MM.1S (cell line): ENCODE results near the gene NELL1.

Experiments
- DNase-seq: peaks from one replicate; pipeline ENCODE4 v3.0.0-alpha.2; 2015
- H2AFZ ChIP-seq: fragments of 300-600 bp; sonication (generic); 2 replicates; pipeline ENCODE4 v1.6.0; 2016; ENCODE audit warnings: antibody characterized with exemption, low read length
- H3F3A ChIP-seq: fragments of 300-600 bp; sonication (generic); 2 replicates; pipeline ENCODE4 v1.6.1; 2016; ENCODE audit warnings: mild to moderate bottlenecking, antibody characterized with exemption, low read length, moderate library complexity, mixed read lengths; ENCODE audit not compliant: insufficient read depth
- H3K27ac ChIP-seq: fragments of 300-600 bp; sonication (generic); 2 replicates; pipeline ENCODE4 v1.5.1; 2016; ENCODE audit warnings: mild to moderate bottlenecking, low read length
- H3K27me3 ChIP-seq: fragments of 300-600 bp; sonication (generic); replicated peaks from 2 replicates; pipeline ENCODE4 v1.6.0; 2016; ENCODE audit warnings: low read length; ENCODE audit not compliant: insufficient read depth
- H3K36me3 ChIP-seq: fragments of 300-600 bp; sonication (generic); replicated peaks from 2 replicates; pipeline ENCODE4 v1.6.1; 2016; ENCODE audit warnings: mild to moderate bottlenecking, low read length, mixed read lengths; ENCODE audit not compliant: insufficient read depth
- H3K4me1 ChIP-seq: fragments of 300-600 bp; sonication (generic); 2 replicates; pipeline ENCODE4 v1.6.1; 2016; ENCODE audit warnings: low read length, mixed read lengths
- H3K4me2 ChIP-seq: fragments of 300-600 bp; sonication (generic); 2 replicates; pipeline ENCODE4 v1.6.0; 2016; ENCODE audit warnings: low read depth, low read length
- H3K4me3 ChIP-seq: fragments of 300-600 bp; sonication (generic); 2 replicates; pipeline ENCODE4 v1.5.1; 2016; ENCODE audit warnings: low read length, mixed read lengths
- H3K79me2 ChIP-seq: fragments of 300-600 bp; sonication (generic); 2 replicates; pipeline ENCODE4 v1.6.1; 2016; ENCODE audit warnings: mixed run types, low read length, mixed read lengths
- H3K9ac ChIP-seq: fragments of 300-600 bp; sonication (generic); 2 replicates; pipeline ENCODE4 v1.6.1; 2016; ENCODE audit warnings: low read length, mixed read lengths
- H3K9me2 ChIP-seq: fragments of 300-600 bp; sonication (generic); replicated peaks from 2 replicates; pipeline ENCODE4 v1.6.1; 2016; ENCODE audit warnings: mild to moderate bottlenecking, low read length, mixed read lengths; ENCODE audit not compliant: insufficient read depth
- H3K9me3 ChIP-seq: fragments of 300-600 bp; sonication (generic); replicated peaks from 2 replicates; pipeline ENCODE4 v1.6.1; 2016; ENCODE audit warnings: mild to moderate bottlenecking, low read length, mixed read lengths; ENCODE audit not compliant: insufficient read depth
- H4K20me1 ChIP-seq: fragments of 300-600 bp; sonication (generic); 2 replicates; pipeline ENCODE4 v1.6.1; 2016; ENCODE audit warnings: mild to moderate bottlenecking, low read length, moderate library complexity, mixed read lengths; ENCODE audit not compliant: insufficient read depth
- EZH2 ChIP-seq: fragments of 300-600 bp; sonication (generic); optimal IDR thresholded peaks from 2 replicates; pipeline ENCODE3; 2017; ENCODE audit warnings: low read depth, mild to moderate bottlenecking, antibody characterized with exemption, low read length, mixed read lengths
- EZH2phosphoT487 ChIP-seq: fragments of 300-600 bp; sonication (generic); IDR thresholded peaks from 2 replicates; pipeline ENCODE4 v1.6.1; 2018; ENCODE audit warnings: antibody characterized with exemption, low read length
- TF ChIP-seq, protein P1 (sequence below): fragments of 300-600 bp; sonication (generic); IDR thresholded peaks from 2 replicates; pipeline ENCODE4 v1.5.1; 2016; ENCODE audit warnings: antibody characterized with exemption, low read length, mixed read lengths

The NELL1 gene

GRCh38 chr11:21048626-21049025 lies 379.2 kb downstream of the NELL1 start:
- H3K4me1 ChIP-seq = no peaks in the 10 kb centered on the region
- H3K9ac ChIP-seq = no peak overlapping the region
- H3F3A ChIP-seq = no peaks in the 10 kb centered on the region
- H3K4me2 ChIP-seq = no peak overlapping the region
- H3K36me3 ChIP-seq = no peaks in the 10 kb centered on the region
- no peaks in the 10 kb centered on the region for H3K9me2 ChIP-seq
- no peak for DNase-seq
- no peak overlapping the region for H3K4me3 ChIP-seq
- no peaks in the 10 kb centered on the region for H4K20me1 ChIP-seq
- TF ChIP-seq, protein P1, sequence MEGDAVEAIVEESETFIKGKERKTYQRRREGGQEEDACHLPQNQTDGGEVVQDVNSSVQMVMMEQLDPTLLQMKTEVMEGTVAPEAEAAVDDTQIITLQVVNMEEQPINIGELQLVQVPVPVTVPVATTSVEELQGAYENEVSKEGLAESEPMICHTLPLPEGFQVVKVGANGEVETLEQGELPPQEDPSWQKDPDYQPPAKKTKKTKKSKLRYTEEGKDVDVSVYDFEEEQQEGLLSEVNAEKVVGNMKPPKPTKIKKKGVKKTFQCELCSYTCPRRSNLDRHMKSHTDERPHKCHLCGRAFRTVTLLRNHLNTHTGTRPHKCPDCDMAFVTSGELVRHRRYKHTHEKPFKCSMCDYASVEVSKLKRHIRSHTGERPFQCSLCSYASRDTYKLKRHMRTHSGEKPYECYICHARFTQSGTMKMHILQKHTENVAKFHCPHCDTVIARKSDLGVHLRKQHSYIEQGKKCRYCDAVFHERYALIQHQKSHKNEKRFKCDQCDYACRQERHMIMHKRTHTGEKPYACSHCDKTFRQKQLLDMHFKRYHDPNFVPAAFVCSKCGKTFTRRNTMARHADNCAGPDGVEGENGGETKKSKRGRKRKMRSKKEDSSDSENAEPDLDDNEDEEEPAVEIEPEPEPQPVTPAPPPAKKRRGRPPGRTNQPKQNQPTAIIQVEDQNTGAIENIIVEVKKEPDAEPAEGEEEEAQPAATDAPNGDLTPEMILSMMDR = no peak
- TF ChIP-seq EZH2 (no peak), EZH2phosphoT487 (no peak)
- no peak overlapping the region for H2AFZ ChIP-seq
- H3K79me2 ChIP-seq = no peaks in the 10 kb centered on the region
- no peaks in the 10 kb centered on the region for H3K9me3 ChIP-seq
- H3K27ac ChIP-seq = no peak overlapping the region
- no peaks in the 10 kb centered on the region for H3K27me3 ChIP-seq

GRCh38 chr11:21053466-21053865 lies 384.1 kb downstream of the NELL1 start:
- no peak overlapping the region for H3K9ac ChIP-seq
- H3F3A ChIP-seq = no peaks in the 10 kb centered on the region
- H3K79me2 ChIP-seq = no peaks in the 10 kb centered on the region
- no peak overlapping the region for H3K4me3 ChIP-seq
- H3K36me3 ChIP-seq = no peaks in the 10 kb centered on the region
- H3K9me2 ChIP-seq = no peaks in the 10 kb centered on the region
- TF ChIP-seq EZH2 (no peak), EZH2phosphoT487 (no peak)
- TF ChIP-seq, protein P1 = no peak
- H3K4me1 ChIP-seq = no peaks in the 10 kb centered on the region
- DNase-seq = no peak
- no peaks in the 10 kb centered on the region for H4K20me1 ChIP-seq
- H3K4me2 ChIP-seq = no peak overlapping the region
- no peaks in the 10 kb centered on the region for H3K9me3 ChIP-seq
- H3K27me3 ChIP-seq = no peaks in the 10 kb centered on the region
- no peak overlapping the region for H3K27ac ChIP-seq
- no peak overlapping the region for H2AFZ ChIP-seq

- Histone ChIP-seq H4K20me1 (no peaks in the 10 kb centered on the region), H2AFZ (no peak overlapping the region), H3F3A (no peaks in the 10 kb centered on the region), H3K4me2 (no peak overlapping the region), H3K36me3 (no peaks in the 10 kb centered on the region), H3K4me3 (no peak overlapping the region), H3K4me1 (no peaks in the 10 kb centered on the region), H3K27me3 (no peaks in the 10 kb centered on the region), H3K27ac (no peak overlapping the region), H3K9me3 (no peaks in the 10 kb centered on the region), H3K79me2 (no peaks in the 10 kb centered on the region), H3K9me2 (no peaks in the 10 kb centered on the region), H3K9ac (no peak overlapping the region)
- no peak for TF ChIP-seq EZH2phosphoT487
- no peak for DNase-seq
Observed at GRCh38 chr11:21056644-21057043, 387.3 kb downstream of the NELL1 start.

GRCh38 chr11:21059879-21060278 lies 390.5 kb downstream of the NELL1 start:
- no peaks in the 10 kb centered on the region for H3K36me3 ChIP-seq
- no peaks in the 10 kb centered on the region for H3K4me1 ChIP-seq
- no peaks in the 10 kb centered on the region for H3K9me3 ChIP-seq
- H2AFZ ChIP-seq = no peak overlapping the region
- no peak overlapping the region for H3K4me2 ChIP-seq
- no peaks in the 10 kb centered on the region for H3F3A ChIP-seq
- no peak overlapping the region for H3K9ac ChIP-seq
- no peak overlapping the region for H3K4me3 ChIP-seq
- no peaks in the 10 kb centered on the region for H3K9me2 ChIP-seq
- no peaks in the 10 kb centered on the region for H4K20me1 ChIP-seq
- no peaks in the 10 kb centered on the region for H3K27me3 ChIP-seq
- H3K27ac ChIP-seq = no peak overlapping the region
- DNase-seq = no peak
- no peaks in the 10 kb centered on the region for H3K79me2 ChIP-seq
- no peak for TF ChIP-seq EZH2
- TF ChIP-seq, protein P1 = no peak
- TF ChIP-seq EZH2phosphoT487 = no peak
